ENCODE measurements around the gene CLEC17A.
"Not testable (repeated sequence)": the region's sequence is repeated elsewhere in the genome, so short reads cannot be mapped to it uniquely, and the experiment has no call there.

Gene CLEC17A

DNA sequence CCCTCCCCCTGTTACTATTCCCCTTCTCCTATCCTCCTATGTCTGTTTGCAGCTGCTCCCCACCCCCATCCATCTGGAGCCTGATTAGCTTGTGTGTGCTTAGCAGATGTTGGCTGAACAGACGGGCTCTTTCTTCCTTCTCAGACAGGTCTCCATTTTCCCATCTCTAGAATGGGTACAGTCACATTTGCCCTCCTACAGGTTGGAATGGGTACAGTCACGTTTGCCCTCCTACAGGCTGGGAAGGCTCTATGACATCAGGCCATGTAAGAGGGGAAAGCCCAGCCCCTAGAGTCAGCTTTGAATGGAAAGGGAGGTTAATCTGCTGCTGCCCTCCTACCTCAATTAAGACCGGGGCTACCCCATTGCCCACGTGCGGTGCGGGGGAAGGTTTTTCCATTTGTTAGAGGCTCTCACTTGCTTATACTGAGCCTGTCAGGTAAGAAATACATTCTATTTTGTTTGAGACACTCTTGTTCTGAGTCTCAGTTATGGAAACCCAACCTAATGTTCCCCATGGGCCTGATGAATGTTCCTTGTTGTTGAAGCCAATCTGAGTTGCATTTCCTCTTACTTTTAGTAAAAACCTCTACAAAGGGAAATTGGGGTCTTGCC, 2.2 kb upstream of the CLEC17A start:
- DNase-seq (ENCODE audit: low spot score), result no peak

DNA sequence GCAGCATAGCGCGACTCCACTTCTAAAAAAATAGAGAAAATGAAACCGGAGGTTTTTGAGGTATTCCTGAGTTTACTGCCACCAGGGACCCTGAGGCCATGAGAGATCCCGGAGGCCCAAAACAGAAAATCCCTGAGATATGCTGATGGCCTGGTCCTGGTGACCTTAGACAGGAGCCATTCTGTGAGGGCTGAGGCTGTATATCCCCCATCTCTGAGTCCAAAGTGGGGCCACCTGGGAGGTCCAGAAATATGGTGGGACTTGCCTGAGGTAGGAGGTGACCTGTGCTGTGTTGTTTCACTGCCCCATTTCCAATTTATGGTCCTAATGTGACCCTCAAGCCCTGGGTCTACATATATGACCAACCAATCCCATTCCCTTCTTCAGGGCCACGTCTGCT, 1.5 kb downstream of the CLEC17A start:
- DNase-seq (ENCODE audit: low spot score), result not testable (repeated sequence)

DNA sequence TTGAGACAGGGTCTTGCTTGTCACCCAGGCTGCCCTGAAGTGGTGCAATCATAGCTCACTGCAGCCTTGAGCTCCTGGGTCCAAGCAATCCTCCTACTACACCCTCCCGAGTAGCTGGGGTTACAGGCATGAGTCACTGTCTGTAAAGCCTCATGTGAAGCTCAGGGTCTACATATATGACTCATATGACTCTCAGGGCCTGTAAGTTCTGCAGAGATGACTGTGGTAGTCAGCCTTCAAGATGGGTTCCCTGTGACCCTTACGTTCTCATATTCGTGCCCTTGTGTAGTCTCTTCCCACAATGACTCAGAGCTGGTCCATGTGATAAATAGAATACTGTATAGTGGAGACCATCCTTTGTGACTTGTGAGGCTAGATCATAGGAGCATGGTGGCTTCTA, 2.3 kb downstream of the CLEC17A start:
- DNase-seq (ENCODE audit: low spot score), result not testable (repeated sequence)

DNA sequence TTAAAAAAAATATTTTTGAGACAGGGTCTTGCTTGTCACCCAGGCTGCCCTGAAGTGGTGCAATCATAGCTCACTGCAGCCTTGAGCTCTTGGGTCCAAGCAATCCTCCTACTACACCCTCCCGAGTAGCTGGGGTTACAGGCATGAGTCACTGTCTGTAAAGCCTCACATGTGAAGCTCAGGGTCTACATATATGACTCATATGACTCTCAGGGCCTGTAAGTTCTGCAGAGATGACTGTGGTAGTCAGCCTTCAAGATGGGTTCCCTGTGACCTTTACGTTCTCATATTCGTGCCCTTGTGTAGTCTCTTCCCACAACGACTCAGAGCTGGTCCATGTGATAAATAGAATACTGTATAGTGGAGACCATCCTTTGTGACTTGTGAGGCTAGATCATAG, 6.5 kb downstream of the CLEC17A start:
- not testable (repeated sequence) for DNase-seq (ENCODE audit: low spot score)

DNA sequence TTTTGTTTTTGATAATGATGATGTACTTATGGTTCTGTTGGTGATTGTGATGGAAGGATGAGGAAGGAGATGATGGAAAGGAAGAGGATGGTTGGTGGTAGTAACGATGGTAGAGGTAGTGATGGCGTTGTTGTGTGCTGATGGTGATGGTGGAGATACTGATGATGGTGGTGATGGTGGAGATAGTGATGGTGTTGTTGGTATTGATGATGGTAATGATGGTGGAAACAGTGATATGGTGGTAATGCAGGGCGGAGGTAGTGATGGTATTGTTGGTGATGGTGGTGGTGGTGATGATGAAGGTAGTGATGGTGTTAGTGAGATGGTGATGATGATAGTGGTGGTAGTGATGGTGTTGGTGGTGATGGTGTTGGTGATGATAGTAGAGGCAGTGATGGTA, 12.7 kb downstream of the CLEC17A start:
- no peak for DNase-seq (ENCODE audit: low spot score)

DNA sequence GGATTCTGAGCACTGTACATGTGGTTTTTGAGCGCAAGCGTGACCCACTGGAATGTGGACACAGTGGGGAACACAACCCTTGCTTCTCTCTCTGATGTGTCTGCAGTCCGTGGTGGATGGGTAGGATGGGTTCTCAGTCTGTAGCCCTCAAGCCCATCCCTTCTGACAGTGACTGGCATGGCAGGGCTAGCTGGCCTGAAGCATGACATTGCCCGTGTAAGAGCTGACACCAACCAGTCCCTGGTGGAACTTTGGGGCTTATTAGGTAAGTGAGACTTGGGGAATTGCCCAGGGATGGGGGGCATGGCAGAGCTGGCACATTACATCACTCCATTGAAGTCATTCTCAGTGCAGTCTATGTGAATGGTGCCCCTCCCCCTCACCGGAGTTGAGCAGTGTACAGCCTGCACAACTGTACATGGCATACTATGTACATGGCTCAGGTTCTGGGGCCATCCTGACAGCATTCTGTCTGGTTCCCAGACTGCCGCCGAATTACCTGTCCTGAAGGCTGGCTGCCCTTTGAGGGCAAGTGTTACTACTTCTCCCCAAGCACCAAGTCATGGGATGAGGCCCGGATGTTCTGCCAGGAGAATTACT, 16.8 kb downstream of the CLEC17A start:
- DNase-seq (ENCODE audit: low spot score), result no peak

DNA sequence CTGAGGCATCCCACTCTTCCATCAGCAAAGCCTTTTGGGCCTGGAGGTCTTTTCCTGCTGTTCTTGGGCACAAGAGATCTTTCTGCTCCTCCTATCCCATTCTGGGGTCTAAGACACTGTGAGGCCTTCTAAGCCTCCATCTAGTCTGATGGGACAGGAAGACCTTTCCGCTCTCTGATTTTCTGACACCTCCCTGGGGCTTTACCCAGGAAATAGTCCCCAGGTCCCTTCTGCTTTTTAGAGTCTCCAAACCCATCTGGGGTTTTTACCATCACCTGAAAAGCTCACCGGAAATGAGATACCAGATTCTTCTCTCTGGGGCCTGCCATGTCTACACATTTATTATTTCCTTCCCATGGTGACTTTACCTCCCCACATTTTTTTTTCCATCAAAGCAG, 21.1 kb downstream of the CLEC17A start:
- DNase-seq (ENCODE audit: low spot score), result no peak

DNA sequence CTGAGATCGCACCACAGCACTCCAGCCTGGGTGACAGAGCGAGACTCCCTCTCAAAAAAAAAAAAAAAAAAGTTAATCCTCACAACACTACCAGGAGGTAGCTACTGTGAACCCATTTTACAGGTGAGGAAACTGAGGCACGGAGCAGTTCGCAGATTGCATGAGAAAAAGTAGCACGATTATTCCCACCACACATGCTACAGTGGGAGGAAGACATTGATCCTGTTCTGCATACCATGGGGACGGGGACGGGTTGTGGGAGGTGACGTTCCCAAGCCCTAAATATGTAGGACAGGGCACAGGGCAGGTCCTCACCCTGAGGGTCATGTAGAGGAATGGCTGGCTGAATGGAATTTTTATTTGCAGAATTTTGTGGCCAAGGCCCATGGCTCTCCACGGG, 23.7 kb downstream of the CLEC17A start:
- no peak for DNase-seq (ENCODE audit: low spot score)

DNA sequence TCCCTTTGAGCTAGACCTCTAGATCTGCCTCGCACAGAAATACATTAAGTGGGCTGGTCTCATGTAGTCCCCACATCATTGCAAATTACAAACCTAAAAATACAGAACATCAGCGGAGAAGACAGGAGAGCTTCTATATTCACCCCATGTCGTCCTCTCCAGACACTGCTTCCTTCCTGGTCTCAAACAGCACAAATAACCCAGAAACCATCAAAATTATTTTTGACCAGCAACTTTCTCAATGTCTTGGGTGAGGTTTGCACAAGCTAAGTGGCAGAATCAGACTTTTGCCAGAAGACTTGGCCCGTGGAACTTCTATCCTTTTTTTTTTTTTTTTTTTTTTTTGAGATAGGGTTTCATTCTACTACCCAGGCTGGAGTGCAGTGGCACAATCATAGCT, 28.2 kb downstream of the CLEC17A start:
- DNase-seq (ENCODE audit: low spot score), result peak; percentile 32

DNA sequence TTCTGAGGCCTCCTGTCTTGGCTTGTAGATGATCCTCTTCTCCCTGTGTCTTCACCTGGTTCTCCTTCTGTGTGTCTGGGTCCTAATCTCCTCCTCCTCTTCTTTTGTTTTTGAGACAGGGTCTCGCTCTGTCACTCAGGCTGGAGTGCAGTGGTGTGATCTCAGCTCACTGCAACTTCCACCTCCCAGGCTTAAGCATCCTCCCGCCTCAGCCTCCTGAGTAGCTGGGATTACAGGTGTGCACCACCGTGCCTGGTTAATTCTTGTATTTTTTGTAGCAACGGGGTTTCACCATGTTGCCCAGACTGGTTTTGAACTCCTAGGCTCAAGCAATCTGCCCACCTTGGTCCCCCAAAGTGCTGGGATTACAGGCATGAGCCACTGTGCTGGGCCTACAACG, 29.4 kb downstream of the CLEC17A start:
- DNase-seq (ENCODE audit: low spot score), result not testable (repeated sequence)

DNA sequence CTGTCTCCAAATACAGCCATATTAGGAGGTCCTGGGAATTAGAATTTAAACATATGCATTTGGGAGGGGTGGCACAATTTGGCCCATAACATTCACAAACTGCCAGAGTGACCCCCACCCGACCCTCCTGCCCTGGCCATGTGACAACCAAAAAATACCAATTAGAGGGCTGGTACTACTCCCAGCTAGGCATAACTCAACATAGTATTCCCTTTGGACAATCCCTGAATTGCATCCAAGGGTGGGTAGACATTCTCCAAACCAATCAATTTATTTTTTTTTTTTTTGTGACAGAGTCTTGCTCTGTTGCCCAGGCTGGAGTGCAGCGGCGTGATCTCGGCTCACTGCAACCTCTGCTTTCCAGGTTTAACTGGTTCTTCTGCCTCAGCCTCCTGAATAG, 29.8 kb downstream of the CLEC17A start:
- DNase-seq (ENCODE audit: low spot score), result no peak

DNA sequence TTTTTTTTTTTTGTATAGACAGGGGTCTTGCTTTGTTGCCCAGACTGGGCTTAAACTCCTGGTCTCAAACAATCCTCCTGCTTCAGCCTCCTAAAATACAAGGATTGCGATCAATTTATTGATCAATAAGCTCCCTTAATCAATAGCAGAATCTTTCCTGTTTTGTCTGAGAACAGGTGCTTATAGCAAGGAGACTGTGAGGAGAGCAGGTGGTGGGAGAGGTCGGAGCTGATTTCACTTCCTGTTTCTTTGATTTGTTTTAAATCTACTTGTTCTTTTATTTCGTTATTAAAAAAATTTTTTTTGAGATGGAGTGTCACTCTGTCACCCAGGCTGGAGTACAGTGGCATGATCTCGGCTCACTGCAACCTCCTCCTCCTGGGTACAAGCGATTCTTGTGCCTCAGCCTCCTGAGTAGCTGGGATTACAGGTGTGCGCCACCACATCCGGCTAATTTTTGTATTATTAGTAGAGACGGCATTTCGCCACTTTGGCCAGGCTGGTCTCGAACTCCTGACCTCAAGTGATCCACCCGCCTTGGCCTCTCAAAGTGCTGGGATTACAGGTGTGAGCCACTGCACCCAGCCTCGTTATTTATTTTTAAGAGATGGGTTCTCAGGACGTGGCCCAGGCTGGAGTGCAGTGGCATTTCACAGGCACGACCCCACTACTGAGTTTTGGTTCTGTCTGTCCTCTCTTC, 30.7 kb downstream of the CLEC17A start:
- DNase-seq (ENCODE audit: low spot score), result not testable (repeated sequence)

DNA sequence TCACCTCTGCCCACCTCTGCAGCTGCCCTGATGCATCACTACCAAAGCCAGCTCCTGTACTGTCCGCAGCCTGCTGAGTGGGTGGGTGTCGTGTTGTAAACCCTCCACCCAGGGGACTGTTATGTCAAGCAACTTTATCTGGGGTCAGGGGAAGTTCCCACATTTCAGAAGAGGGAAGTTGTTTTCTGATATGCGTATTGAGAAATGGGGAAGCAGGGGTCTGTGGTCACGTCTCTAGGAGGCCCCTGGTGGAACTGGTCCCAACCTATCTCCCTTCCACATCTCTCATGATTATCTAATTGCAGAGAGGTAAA, 31.2 kb downstream of the CLEC17A start:
- DNase-seq (ENCODE audit: low spot score), result peak; percentile 34

DNA sequence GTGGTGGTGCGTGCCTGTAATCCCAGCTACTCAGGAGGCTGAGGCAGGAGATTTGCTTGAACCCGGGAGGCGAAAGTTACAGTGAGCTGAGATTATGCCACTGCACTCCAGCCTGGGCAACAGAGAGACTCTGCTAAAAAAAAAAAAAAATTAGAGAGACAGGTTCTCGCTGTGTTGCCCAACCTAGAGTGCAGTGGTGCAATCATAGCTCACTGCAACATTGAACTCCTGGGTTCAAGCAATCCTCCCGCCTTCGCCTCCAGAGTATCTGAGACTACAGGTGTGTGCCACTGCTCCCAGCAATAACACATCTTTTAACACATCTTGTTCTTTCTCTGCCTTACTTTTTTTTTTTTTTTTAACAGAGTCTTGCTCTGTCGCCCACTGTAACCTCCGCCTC, 32.7 kb downstream of the CLEC17A start:
- no peak for DNase-seq (ENCODE audit: low spot score)

DNA sequence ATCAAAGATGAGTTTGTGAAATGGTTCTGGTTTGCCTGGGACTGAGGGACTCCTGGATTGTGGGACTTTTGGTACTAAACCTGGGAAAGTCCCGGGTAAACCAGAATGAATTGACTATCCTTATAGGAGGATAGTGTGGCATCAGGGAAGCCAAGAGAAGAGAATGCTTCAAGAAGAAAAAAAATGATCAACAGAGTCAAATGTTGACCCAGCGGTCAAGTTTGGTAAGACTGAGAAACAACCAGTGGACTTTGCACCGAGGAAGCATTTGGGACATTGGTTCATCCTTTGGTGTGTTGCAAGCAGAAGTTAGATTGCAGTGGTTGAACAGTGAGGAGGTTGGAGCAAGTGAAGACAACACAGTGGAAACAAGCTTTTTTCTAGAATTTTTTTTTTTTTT, 33.5 kb downstream of the CLEC17A start:
- DNase-seq (ENCODE audit: low spot score), result peak; percentile 4

DNA sequence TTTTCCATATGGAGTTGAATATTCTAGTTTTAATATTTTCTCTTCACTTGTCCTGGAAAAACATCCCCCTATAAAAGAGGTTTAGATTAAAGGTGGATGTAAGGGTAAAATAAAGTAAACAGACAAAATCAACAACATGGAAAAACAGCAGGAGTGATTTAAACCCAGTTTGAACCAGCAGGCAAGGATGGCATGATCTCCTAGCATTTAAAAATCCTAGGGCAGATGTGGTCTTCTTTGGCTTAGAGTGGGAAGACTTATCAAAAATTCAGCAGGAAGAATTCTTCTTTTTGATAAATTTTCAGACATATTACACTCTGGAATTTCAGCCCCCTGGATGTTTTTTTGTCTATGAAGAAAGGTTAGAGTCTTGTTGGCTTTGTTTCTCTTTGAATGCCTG, 36.5 kb downstream of the CLEC17A start:
- no peak for DNase-seq (ENCODE audit: low spot score)

DNA sequence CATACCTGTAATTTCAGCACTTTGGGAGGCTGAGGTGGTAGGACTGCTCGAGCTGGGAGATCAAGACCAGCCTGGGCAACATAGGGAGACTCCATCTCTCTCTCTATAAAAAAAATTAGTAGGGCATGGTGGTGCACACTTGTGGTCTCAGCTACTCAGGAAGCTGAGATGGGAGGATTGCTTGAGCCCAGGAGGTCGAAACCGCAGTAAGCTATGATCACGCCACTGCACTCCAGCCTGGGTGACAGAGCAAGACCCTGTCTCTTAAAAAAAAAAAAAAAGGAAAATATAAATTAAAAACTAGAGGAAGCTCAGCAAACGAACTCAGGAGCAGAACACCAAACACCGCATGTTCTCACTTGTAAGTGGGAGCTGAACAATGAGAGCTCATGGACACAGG, 41.6 kb downstream of the CLEC17A start:
- DNase-seq (ENCODE audit: low spot score), result not testable (repeated sequence)

DNA sequence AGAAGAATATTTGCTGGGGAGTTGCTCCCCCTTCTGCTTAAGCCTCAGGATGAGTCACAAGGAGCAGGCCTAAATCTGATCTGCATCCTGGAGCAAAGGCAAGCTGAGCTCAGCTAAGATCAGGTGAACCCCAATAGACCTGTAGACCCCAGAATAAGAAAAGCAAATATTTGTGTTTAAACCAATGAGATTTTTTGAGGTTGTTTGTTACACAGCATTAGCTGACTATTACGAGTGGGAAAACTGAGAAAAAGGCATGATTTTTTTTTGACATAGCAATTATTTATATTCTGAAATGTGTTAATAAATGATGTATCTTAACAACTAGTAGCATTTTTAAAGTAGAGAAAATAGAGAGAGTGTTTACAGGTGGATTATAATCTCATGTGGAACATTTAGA, 46.7 kb downstream of the CLEC17A start:
- DNase-seq (ENCODE audit: low spot score), result no peak

DNA sequence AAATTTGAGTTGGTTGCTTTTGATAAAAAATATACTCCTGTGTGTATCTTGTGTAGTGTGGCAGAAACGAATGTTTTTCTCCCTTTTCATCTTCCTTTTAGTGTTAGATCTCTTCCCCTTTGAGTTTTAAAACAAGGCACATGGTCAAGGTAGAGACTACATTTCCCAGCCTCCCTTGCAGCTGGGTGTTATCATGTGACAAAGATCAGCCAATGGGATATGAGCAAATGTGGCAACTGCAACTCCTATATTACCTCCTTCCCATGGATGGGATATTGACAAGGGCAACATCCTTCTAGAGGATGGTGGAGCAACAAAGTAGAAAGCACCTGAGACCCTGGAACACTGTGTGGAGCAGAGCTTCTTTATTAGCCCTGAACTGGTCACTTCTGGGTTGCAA, 49.4 kb downstream of the CLEC17A start:
- peak; percentile 15 for DNase-seq (ENCODE audit: low spot score)

DNA sequence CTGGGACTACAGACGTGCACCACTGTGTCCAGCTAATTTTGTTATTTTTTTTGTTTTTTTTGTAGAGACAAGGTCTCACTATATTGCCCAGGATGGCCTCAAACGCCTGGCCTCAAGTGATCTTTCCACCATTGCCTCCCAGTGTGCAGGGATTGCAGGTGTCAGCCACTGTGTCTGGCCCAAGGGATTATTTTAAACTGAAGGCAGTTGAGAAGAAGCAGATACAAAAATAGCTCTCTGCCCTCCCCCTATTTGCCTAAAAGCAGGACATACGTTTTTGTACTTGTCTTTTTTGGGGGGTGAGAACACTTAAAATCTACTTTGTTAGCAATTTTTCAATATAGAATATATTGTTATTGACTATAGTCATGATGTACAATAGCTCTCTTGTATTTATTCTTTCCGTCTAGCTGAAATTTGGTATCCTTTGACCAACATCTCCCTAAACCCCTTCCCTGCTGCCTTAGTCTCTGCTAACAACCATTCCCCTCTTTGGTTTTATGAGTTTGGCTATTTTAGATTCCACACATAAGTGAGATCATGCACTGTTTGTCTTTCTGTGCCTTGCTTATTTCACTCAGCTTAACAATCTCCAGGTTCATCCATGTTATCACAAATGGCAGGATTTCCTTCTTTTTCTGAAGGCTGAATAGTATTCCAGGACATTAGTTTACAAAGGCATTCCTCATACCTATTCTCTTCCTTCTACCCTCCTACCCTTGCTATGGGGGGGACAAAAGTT, 56.8 kb downstream of the CLEC17A start:
- no peak for DNase-seq (ENCODE audit: low spot score)

DNA sequence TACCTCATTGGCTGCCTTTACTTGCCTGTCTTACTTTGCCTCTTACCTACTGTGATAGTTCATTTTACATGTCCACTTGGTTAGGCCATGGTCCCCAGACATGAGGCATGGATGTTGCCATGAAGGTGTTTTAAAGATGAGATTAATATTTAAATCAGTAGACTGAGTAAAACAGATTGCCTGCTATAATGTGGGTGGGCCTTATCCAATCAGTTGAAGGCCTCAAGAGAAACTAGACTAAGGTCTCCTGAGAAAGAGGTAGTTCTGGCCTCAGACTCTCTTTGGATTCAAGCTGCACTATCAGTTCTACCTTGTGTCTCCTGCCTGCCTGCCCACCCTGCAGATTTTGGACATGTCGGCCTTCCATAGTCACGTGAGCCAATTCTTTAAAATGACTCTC, 65.6 kb downstream of the CLEC17A start:
- no peak for DNase-seq (ENCODE audit: low spot score)

DNA sequence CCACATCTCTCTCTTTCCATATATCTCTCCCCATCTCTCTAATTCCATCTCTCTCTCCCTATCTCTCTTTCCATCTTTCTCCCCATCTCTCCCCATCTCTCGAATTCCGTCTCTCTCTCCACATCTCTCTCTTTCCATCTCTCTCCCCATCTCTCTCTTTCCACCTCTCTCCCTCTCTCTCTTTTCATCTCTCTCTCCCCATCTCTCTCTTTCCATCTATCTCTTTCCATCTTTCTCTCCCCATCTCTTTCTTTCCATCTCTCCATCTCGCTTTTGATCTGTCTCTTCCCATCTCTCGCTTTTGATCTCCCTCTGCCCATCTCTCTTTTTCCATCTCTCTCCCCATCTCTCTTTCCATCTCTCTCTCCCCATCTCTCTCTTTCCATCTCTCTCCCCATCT, 66.1 kb downstream of the CLEC17A start:
- DNase-seq (ENCODE audit: low spot score), result no peak

DNA sequence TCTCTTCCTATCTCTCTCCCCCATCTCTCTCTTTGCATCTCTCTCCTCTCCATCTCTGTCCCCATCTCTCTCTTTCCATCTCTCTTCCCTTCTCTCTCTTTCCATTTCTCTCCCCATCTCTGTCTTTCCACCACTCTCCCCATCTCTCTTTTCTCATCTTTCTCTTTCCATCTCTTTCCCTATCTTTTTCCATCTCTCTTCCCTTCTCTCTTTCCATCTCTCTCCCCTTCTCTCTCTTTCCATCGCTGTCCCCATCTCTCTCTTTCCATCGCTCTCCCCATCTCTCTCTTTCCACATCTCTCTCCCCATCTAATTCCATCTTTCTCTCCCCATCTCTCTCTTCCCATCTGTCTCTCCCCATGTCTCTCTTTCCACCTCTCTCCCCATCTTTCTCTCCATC, 67.3 kb downstream of the CLEC17A start:
- no peak for DNase-seq (ENCODE audit: low spot score)
